ENCODE measurements around the gene ZNF446. TPM values are rescaled to one million over a fixed set of nuclear protein-coding genes. Genes with fewer than 3 reads are reported as not detected.

ZNF446 gene
- total RNA-seq, 1 experiment from 2014 or later = 6.0 TPM

DNA sequence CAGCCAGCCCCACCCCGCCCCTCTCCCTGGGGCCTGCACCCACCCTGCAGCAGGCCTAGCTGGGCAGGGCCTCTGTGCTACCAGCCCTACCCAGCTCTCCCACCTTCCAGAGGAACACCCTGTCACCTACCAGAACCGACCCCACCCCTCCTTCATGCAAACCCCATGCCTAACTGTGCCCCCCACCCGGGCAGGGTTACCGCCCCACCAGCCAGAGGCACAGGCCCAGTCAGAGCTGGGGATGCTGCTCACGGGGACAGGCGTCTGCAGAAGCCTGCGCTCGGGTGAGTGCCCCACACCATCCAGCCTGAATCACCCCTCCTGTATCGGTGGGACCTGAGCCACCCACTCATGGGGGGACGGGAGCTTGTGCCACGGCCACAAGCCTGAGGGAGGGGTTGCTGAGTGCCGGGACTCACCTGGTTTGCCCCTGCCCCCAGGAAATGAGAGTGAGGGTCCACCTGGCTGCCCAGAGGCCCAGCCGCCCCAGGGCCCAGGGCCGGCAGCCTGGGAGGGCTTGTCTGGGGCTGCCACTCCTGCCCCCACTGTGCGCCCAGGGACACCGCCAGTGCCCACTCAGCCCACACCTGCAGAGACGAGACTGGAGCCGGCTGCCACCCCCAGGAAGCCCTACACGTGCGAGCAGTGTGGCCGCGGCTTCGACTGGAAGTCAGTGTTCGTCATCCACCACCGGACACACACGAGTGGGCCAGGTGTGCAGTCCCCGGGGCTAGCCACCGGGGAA lies 3.8 kb downstream of the ZNF446 start:
- TF ChIP-seq NR1H2 (CRISPR knock-in tag; IDR thresholded peaks at IDR 0.05) (no peak), ZBTB21 (CRISPR knock-in tag; IDR thresholded peaks at IDR 0.05; ENCODE audit: borderline replicate concordance) (no peak), CBFB (CRISPR knock-in tag; IDR thresholded peaks at IDR 0.05; ENCODE audit: low read depth) (no peak), ZNF512 (CRISPR knock-in tag; IDR thresholded peaks at IDR 0.05; ENCODE audit: borderline replicate concordance) (no peak), ZNF423 (CRISPR knock-in tag; IDR thresholded peaks at IDR 0.05) (no peak), MYBL2 (CRISPR knock-in tag; IDR thresholded peaks at IDR 0.05) (no peak), JAZF1 (CRISPR knock-in tag; IDR thresholded peaks at IDR 0.05) (no peak), SP1 (CRISPR knock-in tag; conservative IDR thresholded peaks at IDR 0.05) (no peak), CREM (CRISPR knock-in tag; IDR thresholded peaks at IDR 0.05) (no peak), GTF2I (CRISPR knock-in tag; conservative IDR thresholded peaks at IDR 0.05) (no peak), GRHL2 (CRISPR knock-in tag; IDR thresholded peaks at IDR 0.05; ENCODE audit: insufficient replicate concordance, severe bottlenecking) (no peak), CDX4 (CRISPR knock-in tag; IDR thresholded peaks at IDR 0.05; ENCODE audit: borderline replicate concordance) (no peak), E2F4 (CRISPR knock-in tag; IDR thresholded peaks at IDR 0.05; ENCODE audit: borderline replicate concordance, low read depth) (no peak)
- TF ChIP-seq, protein P1, sequence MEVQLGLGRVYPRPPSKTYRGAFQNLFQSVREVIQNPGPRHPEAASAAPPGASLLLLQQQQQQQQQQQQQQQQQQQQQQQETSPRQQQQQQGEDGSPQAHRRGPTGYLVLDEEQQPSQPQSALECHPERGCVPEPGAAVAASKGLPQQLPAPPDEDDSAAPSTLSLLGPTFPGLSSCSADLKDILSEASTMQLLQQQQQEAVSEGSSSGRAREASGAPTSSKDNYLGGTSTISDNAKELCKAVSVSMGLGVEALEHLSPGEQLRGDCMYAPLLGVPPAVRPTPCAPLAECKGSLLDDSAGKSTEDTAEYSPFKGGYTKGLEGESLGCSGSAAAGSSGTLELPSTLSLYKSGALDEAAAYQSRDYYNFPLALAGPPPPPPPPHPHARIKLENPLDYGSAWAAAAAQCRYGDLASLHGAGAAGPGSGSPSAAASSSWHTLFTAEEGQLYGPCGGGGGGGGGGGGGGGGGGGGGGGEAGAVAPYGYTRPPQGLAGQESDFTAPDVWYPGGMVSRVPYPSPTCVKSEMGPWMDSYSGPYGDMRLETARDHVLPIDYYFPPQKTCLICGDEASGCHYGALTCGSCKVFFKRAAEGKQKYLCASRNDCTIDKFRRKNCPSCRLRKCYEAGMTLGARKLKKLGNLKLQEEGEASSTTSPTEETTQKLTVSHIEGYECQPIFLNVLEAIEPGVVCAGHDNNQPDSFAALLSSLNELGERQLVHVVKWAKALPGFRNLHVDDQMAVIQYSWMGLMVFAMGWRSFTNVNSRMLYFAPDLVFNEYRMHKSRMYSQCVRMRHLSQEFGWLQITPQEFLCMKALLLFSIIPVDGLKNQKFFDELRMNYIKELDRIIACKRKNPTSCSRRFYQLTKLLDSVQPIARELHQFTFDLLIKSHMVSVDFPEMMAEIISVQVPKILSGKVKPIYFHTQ (CRISPR knock-in tag; IDR thresholded peaks at IDR 0.05) = no peak
- TF ChIP-seq, protein P2, sequence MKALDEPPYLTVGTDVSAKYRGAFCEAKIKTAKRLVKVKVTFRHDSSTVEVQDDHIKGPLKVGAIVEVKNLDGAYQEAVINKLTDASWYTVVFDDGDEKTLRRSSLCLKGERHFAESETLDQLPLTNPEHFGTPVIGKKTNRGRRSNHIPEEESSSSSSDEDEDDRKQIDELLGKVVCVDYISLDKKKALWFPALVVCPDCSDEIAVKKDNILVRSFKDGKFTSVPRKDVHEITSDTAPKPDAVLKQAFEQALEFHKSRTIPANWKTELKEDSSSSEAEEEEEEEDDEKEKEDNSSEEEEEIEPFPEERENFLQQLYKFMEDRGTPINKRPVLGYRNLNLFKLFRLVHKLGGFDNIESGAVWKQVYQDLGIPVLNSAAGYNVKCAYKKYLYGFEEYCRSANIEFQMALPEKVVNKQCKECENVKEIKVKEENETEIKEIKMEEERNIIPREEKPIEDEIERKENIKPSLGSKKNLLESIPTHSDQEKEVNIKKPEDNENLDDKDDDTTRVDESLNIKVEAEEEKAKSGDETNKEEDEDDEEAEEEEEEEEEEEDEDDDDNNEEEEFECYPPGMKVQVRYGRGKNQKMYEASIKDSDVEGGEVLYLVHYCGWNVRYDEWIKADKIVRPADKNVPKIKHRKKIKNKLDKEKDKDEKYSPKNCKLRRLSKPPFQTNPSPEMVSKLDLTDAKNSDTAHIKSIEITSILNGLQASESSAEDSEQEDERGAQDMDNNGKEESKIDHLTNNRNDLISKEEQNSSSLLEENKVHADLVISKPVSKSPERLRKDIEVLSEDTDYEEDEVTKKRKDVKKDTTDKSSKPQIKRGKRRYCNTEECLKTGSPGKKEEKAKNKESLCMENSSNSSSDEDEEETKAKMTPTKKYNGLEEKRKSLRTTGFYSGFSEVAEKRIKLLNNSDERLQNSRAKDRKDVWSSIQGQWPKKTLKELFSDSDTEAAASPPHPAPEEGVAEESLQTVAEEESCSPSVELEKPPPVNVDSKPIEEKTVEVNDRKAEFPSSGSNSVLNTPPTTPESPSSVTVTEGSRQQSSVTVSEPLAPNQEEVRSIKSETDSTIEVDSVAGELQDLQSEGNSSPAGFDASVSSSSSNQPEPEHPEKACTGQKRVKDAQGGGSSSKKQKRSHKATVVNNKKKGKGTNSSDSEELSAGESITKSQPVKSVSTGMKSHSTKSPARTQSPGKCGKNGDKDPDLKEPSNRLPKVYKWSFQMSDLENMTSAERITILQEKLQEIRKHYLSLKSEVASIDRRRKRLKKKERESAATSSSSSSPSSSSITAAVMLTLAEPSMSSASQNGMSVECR (CRISPR knock-in tag; IDR thresholded peaks at IDR 0.05; ENCODE audit: borderline replicate concordance) = no peak
- TF ChIP-seq, protein P3, sequence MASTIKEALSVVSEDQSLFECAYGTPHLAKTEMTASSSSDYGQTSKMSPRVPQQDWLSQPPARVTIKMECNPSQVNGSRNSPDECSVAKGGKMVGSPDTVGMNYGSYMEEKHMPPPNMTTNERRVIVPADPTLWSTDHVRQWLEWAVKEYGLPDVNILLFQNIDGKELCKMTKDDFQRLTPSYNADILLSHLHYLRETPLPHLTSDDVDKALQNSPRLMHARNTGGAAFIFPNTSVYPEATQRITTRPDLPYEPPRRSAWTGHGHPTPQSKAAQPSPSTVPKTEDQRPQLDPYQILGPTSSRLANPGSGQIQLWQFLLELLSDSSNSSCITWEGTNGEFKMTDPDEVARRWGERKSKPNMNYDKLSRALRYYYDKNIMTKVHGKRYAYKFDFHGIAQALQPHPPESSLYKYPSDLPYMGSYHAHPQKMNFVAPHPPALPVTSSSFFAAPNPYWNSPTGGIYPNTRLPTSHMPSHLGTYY (CRISPR knock-in tag; IDR thresholded peaks at IDR 0.05) = no peak
- TF ChIP-seq, protein P4, sequence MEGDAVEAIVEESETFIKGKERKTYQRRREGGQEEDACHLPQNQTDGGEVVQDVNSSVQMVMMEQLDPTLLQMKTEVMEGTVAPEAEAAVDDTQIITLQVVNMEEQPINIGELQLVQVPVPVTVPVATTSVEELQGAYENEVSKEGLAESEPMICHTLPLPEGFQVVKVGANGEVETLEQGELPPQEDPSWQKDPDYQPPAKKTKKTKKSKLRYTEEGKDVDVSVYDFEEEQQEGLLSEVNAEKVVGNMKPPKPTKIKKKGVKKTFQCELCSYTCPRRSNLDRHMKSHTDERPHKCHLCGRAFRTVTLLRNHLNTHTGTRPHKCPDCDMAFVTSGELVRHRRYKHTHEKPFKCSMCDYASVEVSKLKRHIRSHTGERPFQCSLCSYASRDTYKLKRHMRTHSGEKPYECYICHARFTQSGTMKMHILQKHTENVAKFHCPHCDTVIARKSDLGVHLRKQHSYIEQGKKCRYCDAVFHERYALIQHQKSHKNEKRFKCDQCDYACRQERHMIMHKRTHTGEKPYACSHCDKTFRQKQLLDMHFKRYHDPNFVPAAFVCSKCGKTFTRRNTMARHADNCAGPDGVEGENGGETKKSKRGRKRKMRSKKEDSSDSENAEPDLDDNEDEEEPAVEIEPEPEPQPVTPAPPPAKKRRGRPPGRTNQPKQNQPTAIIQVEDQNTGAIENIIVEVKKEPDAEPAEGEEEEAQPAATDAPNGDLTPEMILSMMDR (IDR thresholded peaks at IDR 0.05) = no peak
- POLR2A ChIA-PET = no interaction called here
- Mint-ChIP-seq H3K9me3 (no peaks in the 10 kb centered on the region), H3K4me3 (no peak overlapping the region), H3K36me3 (no peaks in the 10 kb centered on the region), H3K27me3 (ENCODE audit: low read depth) (no peaks in the 10 kb centered on the region; the same call in none of the 2 replicates), H3K4me1 (peaks cover 9% of the 10 kb centered on the region), H3K27ac (no peak overlapping the region)
- CTCF ChIA-PET = no interaction called here
- ATAC-seq (no peak), DNase-seq (ENCODE audit: low spot score) (no peak)
